PC-9 (cell line): Measurements from ENCODE around the gene AMOTL1.

Source experiments
- EZH2 ChIP-seq: fragments of 200-600 bp; sonication (generic); IDR thresholded peaks from 2 replicates; pipeline ENCODE4 v1.8.0; 2017; ENCODE audit warnings: antibody characterized with exemption, low read depth
- TF ChIP-seq, protein P1 (sequence below): fragments of 200-600 bp; sonication (generic); conservative IDR thresholded peaks from 2 replicates; pipeline ENCODE4 v1.6.1; 2017; ENCODE audit warnings: mixed run types, antibody characterized with exemption, mild to moderate bottlenecking, moderate library complexity

DNA sequence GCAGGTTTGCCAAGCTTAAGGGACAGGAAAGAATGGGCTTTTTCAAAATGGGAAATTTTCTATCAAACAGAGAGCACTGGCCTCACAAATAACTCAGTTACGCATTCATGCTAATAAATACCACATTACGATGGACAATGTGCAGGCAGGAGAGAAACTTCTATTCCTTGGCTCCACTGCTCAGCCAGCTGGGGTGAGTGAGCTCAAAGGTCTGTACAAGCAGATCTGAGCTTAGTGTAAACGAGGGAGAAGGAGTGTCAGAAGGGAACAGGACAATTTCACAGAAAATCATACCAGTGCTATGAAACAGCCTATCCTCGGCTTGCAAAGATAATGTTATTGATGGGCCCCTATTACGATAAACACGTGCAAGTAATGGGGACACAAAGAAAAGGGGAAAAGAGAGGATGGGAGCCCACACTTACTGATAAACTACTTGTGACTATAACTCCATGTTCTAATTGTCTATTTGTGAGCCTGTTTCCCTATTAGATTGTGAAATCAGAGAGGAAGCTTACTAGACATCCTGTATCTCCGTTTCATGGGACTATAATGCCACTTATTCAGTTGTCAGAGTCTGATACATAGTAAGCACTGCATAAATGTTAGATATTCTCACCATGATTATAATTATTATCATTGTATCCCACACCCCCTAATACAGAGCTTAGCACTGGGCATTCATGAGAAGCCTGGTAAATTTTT, 46.3 kb downstream of the AMOTL1 start:
- no peak for TF ChIP-seq EZH2
- TF ChIP-seq, protein P1, sequence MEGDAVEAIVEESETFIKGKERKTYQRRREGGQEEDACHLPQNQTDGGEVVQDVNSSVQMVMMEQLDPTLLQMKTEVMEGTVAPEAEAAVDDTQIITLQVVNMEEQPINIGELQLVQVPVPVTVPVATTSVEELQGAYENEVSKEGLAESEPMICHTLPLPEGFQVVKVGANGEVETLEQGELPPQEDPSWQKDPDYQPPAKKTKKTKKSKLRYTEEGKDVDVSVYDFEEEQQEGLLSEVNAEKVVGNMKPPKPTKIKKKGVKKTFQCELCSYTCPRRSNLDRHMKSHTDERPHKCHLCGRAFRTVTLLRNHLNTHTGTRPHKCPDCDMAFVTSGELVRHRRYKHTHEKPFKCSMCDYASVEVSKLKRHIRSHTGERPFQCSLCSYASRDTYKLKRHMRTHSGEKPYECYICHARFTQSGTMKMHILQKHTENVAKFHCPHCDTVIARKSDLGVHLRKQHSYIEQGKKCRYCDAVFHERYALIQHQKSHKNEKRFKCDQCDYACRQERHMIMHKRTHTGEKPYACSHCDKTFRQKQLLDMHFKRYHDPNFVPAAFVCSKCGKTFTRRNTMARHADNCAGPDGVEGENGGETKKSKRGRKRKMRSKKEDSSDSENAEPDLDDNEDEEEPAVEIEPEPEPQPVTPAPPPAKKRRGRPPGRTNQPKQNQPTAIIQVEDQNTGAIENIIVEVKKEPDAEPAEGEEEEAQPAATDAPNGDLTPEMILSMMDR, result no peak
